C4-2B (cell line): ENCODE results near the gene OTUD6A.

ENCODE experiments used
- CTCF ChIP-seq: fragments of 450-650 bp; conservative IDR thresholded peaks from 2 replicates; pipeline ENCODE4 v1.5.1; 2017; ENCODE audit warnings: mild to moderate bottlenecking
- ZFX ChIP-seq: fragments of 450-650 bp; IDR thresholded peaks from 2 replicates; pipeline ENCODE4 v1.6.1; 2017

GRCh38 chrX:70038951-70039350, 23.3 kb upstream of the OTUD6A start:
- no peak for TF ChIP-seq CTCF
- TF ChIP-seq ZFX = no peak
